Breast epithelium (tissue), 3 donors: ENCODE results near the gene OGG1.

ENCODE experiments used
- POLR2A ChIP-seq: fragments of 450-650 bp; IDR thresholded peaks from one replicate; pipeline ENCODE4 v1.6.1; 2016; ENCODE audit warnings: antibody characterized with exemption, mild to moderate bottlenecking, moderate library complexity
- TF ChIP-seq, protein P1 (sequence below), 3 donors: fragments of 450-650 bp; IDR thresholded peaks; one replicate each; pipeline ENCODE4 v1.5.1; 2016 to 2017; ENCODE audit warnings: antibody characterized with exemption in 3 of 3, mild to moderate bottlenecking in 3 of 3, moderate library complexity in 3 of 3

DNA sequence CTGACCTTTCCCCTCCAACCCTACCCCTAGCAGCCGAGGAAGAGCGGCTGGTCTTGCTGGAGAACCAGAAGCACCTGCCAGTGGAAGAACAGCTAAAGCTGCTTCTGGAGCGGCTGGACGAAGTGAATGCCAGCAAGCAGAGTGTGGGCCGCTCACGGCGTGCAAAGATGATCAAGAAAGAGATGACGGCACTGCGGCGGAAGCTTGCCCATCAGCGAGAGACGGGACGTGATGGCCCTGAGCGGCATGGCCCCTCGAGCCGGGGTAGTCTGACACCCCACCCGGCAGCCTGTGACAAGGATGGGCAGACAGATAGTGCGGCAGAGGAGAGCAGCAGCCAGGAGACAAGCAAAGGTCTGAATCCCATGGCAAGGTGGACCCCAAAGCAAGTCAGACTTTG lies 6.2 kb upstream of the OGG1 start:
- TF ChIP-seq, protein P1, sequence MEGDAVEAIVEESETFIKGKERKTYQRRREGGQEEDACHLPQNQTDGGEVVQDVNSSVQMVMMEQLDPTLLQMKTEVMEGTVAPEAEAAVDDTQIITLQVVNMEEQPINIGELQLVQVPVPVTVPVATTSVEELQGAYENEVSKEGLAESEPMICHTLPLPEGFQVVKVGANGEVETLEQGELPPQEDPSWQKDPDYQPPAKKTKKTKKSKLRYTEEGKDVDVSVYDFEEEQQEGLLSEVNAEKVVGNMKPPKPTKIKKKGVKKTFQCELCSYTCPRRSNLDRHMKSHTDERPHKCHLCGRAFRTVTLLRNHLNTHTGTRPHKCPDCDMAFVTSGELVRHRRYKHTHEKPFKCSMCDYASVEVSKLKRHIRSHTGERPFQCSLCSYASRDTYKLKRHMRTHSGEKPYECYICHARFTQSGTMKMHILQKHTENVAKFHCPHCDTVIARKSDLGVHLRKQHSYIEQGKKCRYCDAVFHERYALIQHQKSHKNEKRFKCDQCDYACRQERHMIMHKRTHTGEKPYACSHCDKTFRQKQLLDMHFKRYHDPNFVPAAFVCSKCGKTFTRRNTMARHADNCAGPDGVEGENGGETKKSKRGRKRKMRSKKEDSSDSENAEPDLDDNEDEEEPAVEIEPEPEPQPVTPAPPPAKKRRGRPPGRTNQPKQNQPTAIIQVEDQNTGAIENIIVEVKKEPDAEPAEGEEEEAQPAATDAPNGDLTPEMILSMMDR (IDR thresholded peaks at IDR 0.05), result no peak
- no peak for TF ChIP-seq POLR2A
